Stimulated activated CD8-positive, alpha-beta memory T cell treated with anti-CD3 and anti-CD28 coated beads, Interleukin-15, amount 100 ng/mL, for 24 hours (primary cell): ENCODE results near the gene GRM3.

Source experiments
- DNase-seq: peaks from one replicate; pipeline ENCODE4 v3.0.0-alpha.2; 2020; ENCODE audit warnings: low read depth

Gene GRM3

DNA sequence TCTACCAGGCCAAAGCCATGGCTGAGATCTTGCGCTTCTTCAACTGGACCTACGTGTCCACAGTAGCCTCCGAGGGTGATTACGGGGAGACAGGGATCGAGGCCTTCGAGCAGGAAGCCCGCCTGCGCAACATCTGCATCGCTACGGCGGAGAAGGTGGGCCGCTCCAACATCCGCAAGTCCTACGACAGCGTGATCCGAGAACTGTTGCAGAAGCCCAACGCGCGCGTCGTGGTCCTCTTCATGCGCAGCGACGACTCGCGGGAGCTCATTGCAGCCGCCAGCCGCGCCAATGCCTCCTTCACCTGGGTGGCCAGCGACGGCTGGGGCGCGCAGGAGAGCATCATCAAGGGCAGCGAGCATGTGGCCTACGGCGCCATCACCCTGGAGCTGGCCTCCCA, 142.7 kb downstream of the GRM3 start:
- DNase-seq: no peak

DNA sequence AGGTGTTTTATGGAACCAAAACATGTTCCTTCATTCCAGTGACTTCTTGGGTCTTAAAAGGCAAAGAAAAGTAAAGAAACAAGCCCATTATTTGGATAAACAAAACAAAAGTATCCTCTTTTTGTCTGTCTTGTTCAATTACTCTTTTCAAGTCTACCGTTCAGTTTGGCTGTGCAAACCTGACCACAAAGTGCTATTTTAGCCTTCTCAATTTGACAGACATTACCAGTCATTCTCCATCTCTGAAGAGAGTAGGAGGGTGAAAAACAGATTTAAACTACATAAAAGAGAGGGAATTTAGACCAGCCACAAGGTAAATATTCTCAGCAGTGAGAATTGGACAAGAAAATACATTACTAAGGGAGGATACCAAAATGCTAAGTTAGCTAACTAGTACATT, 145.2 kb downstream of the GRM3 start:
- DNase-seq: no peak

- no peak for DNase-seq
Observed at GRCh38 chr7:86790383-86790782, 146.7 kb downstream of the GRM3 start.

- DNase-seq: no peak
Observed at GRCh38 chr7:86792260-86792659, 148.6 kb downstream of the GRM3 start.

- DNase-seq: no peak
Observed at GRCh38 chr7:86793136-86793535, 149.4 kb downstream of the GRM3 start.

GRCh38 chr7:86814661-86815379, 171.1 kb downstream of the GRM3 start:
- DNase-seq: no peak

- DNase-seq: no peak
Observed at GRCh38 chr7:86815556-86815955, 171.8 kb downstream of the GRM3 start.

- no peak for DNase-seq
Observed at GRCh38 chr7:86818903-86819302, 175.2 kb downstream of the GRM3 start.

DNA sequence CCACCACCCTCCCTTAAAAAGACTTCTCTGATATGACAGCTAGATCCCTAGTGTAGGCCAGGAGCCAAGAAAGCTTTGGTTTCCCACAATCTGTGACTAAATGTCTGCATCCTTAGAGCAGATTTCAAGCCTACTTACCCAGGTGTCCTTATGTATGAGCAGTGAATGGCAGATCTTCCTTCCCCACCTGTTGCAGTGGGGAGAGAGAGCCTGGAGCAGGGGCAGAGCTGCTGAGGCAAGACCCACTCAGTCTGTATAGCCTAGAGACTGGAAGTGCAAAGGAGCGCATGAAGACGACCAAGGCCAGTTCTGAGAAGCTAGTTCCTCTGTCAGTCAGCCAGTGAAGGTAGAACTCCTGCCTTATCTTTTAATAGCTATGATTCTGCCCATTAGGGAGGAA, 180.1 kb downstream of the GRM3 start:
- DNase-seq: no peak

GRCh38 chr7:86825264-86825663, 181.6 kb downstream of the GRM3 start:
- DNase-seq: no peak

DNA sequence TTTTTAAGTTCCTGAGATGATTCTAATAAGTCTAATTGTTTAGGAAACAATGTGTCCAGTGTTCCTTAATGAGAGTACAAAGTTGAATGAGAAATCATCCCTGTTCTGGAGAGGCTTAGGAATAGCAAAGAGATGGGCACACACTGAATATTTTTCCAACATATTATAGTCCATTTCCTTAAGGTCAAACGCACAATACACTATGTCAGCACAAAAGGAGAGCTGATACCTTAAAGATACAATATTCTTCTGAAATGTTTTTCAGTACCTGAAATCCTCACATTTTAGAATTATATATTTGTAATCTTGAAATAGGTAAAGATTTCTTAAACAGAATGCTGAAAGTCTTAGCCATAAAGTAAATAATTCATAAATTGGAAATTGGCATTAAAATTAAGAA, 183.2 kb downstream of the GRM3 start:
- no peak for DNase-seq

DNA sequence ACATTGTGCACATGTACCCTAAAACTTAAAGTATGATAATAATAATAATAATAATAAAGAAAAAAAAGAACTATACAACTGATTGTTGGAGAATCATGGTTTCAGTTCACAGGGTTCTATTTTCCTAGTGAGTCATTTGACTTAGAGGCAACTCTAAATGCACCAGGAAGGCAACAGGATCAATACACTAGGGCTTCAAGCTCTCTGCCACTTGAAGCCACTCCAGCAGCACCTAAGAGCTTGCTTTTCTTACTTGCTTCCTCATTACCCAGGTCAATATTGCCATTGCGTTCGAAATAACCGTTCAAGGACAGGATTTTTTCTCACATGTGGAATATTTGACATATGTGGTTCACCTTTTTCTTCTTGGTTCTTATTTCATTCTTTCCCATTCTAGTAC, 189.7 kb downstream of the GRM3 start:
- DNase-seq: no peak

DNA sequence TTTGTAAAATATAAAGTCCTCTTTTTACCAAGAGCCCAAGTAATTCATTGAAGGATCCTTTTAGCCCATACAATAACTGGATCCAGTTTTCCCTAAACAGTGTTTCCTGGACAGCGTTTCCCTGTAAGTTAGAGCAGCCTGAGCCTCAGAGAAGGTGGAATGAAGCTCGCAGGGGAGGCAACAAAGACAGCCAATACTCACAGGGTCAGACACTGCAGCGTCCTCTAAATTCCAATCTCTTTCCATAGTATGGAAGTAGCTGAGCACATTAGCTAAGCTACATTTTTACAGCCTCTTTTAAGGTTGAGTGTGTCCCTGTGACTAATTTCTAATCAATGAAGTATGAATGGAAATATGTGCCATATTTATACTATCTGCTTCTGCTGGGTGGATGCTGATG, 193.5 kb downstream of the GRM3 start:
- DNase-seq: no peak

DNA sequence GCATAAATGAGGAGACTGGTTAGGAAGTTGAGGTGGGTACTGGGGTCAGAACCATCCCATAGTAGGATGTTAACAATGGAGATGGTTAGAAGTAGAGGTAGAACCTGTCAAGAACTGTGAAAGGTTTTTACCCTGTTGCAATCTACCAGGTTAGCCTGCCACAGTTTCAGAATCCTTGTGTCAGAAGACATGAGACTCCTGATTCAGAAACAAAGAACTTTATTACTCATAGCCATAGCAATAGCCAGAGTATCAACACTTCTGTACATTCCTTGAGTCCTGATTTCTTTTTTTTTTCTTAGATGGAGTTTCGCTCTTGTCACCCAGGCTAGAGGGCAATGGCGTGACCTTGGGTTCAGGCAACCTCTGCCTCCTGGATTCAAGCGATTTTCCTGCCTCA, 200.9 kb downstream of the GRM3 start:
- no peak for DNase-seq

DNA sequence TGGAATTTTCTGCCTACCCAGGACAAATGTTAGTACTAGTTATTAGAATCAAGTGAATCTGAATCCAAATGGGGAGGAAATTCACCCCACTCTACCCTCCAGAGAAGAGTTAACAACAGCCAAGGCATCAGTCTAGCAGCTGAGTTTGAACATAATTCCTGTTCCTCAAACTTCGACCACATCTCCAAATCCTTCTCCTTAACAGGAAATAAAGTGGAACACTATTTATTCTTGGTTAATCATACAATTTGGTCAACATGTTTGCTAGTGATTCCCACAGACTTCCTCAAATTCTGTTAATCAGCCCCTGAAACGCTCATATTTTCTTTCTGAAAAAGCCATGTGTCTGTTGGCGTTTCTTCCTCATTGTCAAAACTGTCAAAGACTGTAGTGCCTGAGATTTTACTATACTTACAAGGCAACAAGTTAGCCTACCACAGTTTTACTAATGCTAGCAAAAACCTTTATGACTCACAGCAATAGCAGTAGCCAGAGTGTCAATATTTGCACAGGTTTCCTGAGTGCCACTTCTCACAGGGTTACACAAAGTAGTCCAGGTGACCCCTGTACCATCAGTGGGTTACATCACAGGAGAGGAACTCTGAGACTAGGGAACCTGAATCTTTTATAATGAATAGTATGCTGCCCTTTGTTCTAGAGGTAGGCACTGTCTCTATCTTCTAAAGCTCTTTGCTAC, 202.9 kb downstream of the GRM3 start:
- no peak for DNase-seq

GRCh38 chr7:86848226-86848625, 204.5 kb downstream of the GRM3 start:
- no peak for DNase-seq

DNA sequence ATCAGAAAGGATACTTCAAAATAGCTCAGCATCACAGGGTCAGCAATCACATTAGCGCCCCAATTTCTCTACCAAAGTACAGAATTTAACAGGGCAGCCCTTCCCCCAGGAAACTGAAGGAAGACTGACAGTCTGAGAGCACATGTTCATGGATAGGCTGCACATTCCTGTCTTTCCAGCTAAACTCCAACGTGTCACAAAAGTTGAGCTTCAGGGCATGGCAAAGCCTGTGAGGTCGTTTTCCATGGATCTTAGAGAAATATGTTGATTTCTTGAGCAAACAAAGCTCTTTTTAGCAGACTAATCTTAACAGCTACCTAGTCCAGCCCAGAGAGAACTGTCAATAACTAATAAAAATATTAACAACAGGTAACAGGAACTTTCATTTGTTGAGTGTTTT, 207.9 kb downstream of the GRM3 start:
- no peak for DNase-seq

DNA sequence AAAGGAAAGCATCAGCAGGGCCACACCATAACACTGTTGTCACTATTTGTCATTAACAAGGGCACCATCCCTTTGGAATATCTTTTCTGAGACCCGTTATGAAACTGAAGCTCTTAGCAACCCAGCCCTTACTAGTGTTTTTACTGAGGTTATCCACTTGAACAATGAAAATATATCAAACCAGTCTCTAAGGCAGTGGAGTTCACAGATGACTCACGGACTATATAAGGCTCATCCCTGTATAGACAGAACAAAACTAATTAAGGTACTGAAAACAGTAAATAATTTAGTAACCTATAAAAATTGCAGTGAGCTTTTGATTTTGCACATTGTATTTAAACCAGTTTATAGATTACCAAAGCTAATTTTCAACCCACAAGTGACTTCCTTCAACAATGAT, 219.7 kb downstream of the GRM3 start:
- DNase-seq: no peak

DNA sequence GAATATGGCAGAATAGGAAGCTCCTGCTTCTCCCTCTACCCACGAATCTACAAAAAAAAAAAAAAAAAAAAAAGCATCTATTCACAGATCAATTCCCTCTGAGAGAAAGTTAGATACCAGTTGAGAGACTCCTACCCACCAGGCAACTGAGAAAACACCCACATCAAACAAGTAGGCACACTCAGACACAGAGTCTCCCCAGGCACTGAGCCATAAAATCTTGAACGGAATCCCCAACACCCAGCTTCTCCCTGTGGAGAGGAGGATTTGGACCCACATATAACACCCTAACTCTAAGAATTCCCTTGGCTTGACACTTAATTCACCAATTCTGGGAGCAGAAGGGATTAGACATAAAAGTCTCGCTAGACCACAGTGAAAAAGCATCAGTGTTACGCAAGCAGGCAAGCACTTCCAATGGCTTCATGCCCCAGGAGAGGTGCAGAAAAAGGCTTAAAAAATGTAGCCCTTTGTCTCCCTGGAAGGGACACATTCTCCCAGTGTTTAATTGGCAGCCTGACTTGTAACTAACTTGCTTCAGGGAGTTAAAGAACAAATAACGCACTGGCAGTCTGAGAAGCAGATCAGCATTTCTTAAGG, 223.6 kb downstream of the GRM3 start:
- DNase-seq: no peak

DNA sequence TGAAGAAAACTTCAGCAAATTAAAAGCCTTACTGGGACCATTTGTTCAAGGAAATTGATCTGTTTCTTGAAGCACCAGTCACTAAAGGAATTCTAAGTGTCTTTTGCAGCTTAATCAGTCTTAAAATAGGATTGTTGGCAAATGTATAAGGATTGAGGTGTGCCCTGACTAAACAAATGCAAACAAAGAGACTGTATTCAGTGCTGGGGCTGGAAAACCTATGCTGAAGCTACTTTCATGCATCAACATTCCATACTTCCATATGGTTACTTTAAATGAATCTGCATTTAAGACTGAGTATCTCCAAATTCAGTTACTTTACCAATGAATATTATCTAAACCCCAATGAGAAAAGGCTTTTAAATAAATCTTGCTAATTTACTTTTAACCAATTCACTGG, 232.4 kb downstream of the GRM3 start:
- no peak for DNase-seq

DNA sequence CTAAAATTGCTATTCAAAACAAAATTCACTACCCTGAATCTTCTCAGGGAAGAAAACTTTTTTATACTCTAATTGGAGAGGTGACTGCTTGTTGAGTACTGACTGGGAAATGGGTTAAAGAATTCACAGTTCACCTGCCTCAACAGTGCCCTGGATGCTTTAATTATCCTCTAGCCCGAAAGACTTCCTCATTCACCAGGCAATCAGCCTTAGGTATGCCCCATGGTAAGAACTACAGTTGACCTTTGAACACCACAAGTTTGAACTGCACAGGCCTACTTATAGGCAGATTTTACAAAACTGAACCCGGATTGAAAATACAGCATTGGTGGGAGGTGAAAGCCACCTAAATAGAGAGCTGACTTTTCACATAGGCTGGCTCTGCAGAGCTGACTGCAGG, 240.4 kb downstream of the GRM3 start:
- no peak for DNase-seq

DNA sequence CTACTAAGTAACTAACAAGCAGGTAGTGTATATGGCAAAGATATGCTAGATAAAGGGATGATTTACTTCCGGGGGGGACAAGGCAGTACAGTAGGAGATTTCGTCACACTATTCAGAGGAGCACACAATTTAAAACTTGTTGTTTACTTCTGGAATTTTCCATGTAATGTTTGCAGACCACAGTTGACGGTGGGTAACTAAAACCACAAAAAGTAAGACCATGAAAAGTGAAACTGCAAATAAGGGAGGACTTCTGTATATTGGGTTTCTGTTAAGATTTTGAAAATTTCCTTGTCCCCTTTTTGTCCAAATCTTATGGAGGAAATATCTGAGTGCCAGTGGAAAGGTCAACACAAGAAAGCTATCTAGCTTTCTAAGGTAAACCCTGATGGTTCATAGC, 245.8 kb downstream of the GRM3 start:
- no peak for DNase-seq

- DNase-seq: no peak
Observed at GRCh38 chr7:86898171-86898570, 254.5 kb downstream of the GRM3 start.

- no peak for DNase-seq
Observed at GRCh38 chr7:86900886-86901285, 257.2 kb downstream of the GRM3 start.
